Peyer's patch (tissue), 4 donors: ENCODE data around the gene SIX1. TPM values are rescaled to one million over a fixed set of nuclear protein-coding genes. Genes with fewer than 3 reads are reported as not detected.
A peak's percentile ranks its signal among the peaks of the same experiment; 100 is the strongest.

Source experiments
- DNase-seq, 3 donors: peaks; one replicate each; pipeline ENCODE4 v3.0.0-alpha.2; 2017 to 2019
- H3K27ac ChIP-seq, 4 donors: fragments of 200-600 bp; sonication (generic); one replicate each; pipeline ENCODE4 v1.5.1; 2016 to 2019
- H3K27me3 ChIP-seq, 2 donors: fragments of 200-600 bp; sonication (generic); one replicate each; pipeline ENCODE4 v1.5.1; 2019
- H3K36me3 ChIP-seq, 3 donors: fragments of 200-600 bp; sonication (generic); one replicate each; pipeline ENCODE4 v1.5.1; 2016 to 2019
- H3K4me1 ChIP-seq, 4 donors: fragments of 200-600 bp; sonication (generic); one replicate each; pipeline ENCODE4 v1.5.1; 2016 to 2019
- H3K4me3 ChIP-seq, 4 donors: fragments of 200-600 bp; sonication (generic); 1 replicate in 3 of 4; 2 replicates in 1 of 4; pipeline ENCODE4 v1.5.1; 2016 to 2019; ENCODE audit warnings: mild to moderate bottlenecking in 1 of 4
- H3K9me3 ChIP-seq, 4 donors: fragments of 200-600 bp; sonication (generic); one replicate each; pipeline ENCODE4 v1.5.1; 2016 to 2019; ENCODE audit warnings: mild to moderate bottlenecking in 1 of 4
- POLR2A ChIP-seq, 2 donors: fragments of 450-650 bp; IDR thresholded peaks; one replicate each; pipeline ENCODE4 v1.5.1; 2017; ENCODE audit warnings: antibody characterized with exemption in 2 of 2, mild to moderate bottlenecking in 2 of 2, moderate library complexity in 2 of 2
- total RNA-seq, 4 donors: library from RNA; depleted of rRNA; stranded (reverse); fragments of >200 nt; gene quantifications; one replicate each; pipeline ENCODE4 v1.1.0, GENCODE V29; 2016
- TF ChIP-seq, protein P1 (sequence below), 6 experiments: fragments of 450-650 bp in 4 of 6; fragments of 200-600 bp in 2 of 6; sonication (generic) in 1 of 6; IDR thresholded peaks; one replicate each; pipeline ENCODE4 v1.5.1; 2017 to 2019; ENCODE audit warnings: antibody characterized with exemption in 6 of 6, mild to moderate bottlenecking in 3 of 6, moderate library complexity in 1 of 6

Gene SIX1
- total RNA-seq = not detected

DNA sequence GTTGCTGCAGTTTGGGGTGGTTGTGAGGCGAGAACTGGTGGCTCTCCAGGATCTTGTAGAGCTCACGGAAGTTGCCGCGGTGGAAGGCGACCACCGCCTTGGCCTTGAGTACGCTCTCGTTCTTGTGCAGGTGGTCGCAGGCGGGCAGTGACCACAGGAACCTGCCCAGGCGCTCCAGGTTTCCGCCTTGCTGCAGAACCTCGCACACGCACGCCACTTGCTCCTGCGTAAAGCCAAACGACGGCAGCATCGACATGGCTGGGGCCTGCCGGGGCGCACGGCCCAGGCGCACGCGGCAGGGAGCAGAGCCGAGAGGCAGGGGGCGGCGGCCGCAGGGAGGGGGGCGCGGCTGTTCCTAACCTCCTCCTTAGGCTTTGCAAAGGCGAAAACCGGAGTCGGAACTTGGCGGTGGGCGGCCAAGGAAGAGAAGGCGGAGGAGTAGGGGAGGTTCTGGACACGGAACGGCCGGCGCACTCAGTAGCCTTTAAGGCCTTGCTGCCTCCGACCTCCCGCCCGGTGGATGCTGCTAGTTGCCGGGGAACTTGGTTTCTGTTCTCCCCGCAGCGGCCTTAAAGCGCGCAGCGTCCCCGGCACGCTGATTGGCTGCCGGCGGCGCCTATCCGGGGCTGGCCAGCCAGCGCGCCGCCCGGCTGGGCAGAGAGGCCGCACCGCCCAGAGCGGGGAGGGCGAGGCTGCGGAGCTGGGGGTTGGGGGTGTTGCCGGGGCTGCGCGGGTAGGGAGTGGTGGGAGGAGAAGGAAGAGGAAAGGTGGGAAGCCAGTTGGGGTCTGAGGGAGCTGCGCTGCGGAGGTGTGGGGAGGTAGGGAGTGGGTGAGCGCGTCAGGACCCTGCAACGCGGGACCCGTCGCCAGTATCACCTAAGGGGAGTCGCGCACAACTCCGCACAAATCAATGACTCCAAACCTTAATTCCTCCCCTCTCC lies at the start of gene SIX1:
TSS of gene SIX1 (minus strand) at position 544 of the 941 bp plus-strand sequence. CDS start at position 256, 288 bp downstream.
- Histone ChIP-seq H3K9me3 (peaks cover 0 to 19% (median 0%) of the 10 kb centered on the region in 4 donors), H3K4me3 (peak within 1 kb of the TSS; percentile 11 to 47 (median 40)), H3K4me1 (peaks cover 3 to 32% (median 12%) of the 10 kb centered on the region in 4 donors), H3K27me3 (peaks cover 7 to 79% of the 10 kb centered on the region in 2 donors), H3K36me3 (no peaks in the 10 kb centered on the region), H3K27ac (no peak within 1 kb of the TSS)
- DNase-seq = peak in 1 of 3 donors; percentile 59
- TF ChIP-seq POLR2A (IDR thresholded peaks at IDR 0.05) = no peak
- TF ChIP-seq, protein P1, sequence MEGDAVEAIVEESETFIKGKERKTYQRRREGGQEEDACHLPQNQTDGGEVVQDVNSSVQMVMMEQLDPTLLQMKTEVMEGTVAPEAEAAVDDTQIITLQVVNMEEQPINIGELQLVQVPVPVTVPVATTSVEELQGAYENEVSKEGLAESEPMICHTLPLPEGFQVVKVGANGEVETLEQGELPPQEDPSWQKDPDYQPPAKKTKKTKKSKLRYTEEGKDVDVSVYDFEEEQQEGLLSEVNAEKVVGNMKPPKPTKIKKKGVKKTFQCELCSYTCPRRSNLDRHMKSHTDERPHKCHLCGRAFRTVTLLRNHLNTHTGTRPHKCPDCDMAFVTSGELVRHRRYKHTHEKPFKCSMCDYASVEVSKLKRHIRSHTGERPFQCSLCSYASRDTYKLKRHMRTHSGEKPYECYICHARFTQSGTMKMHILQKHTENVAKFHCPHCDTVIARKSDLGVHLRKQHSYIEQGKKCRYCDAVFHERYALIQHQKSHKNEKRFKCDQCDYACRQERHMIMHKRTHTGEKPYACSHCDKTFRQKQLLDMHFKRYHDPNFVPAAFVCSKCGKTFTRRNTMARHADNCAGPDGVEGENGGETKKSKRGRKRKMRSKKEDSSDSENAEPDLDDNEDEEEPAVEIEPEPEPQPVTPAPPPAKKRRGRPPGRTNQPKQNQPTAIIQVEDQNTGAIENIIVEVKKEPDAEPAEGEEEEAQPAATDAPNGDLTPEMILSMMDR (IDR thresholded peaks at IDR 0.05) = no peak

DNA sequence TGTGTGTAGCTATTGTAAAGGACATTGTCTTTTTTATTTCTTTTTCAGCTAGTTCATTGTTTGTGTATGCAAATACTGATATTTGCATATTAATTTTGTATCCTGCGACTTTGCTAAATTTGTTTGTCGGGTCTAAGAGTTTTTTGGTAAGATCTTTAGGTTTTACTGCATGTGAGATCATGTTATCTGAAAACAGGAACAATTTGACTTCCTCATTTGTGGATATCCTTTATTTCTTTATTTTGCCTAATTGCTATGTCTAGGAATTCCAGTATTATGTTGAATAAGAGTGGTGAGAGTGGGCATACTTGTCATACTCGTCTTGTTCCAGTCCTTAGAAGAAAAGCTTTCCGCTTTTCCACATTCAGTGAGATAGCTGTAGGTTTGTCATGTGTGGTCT lies 46.0 kb upstream of the SIX1 start:
- TF ChIP-seq, protein P1 (IDR thresholded peaks at IDR 0.05) = no peak
- TF ChIP-seq POLR2A (IDR thresholded peaks at IDR 0.05) = no peak
- Histone ChIP-seq H3K36me3 (no peaks in the 10 kb centered on the region), H3K27ac (no peak overlapping the region), H3K4me3 (no peak overlapping the region), H3K4me1 (no peaks in the 10 kb centered on the region), H3K27me3 (no peaks in the 10 kb centered on the region), H3K9me3 (peaks cover 0 to 3% (median 0%) of the 10 kb centered on the region in 4 donors)
- DNase-seq = no peak

DNA sequence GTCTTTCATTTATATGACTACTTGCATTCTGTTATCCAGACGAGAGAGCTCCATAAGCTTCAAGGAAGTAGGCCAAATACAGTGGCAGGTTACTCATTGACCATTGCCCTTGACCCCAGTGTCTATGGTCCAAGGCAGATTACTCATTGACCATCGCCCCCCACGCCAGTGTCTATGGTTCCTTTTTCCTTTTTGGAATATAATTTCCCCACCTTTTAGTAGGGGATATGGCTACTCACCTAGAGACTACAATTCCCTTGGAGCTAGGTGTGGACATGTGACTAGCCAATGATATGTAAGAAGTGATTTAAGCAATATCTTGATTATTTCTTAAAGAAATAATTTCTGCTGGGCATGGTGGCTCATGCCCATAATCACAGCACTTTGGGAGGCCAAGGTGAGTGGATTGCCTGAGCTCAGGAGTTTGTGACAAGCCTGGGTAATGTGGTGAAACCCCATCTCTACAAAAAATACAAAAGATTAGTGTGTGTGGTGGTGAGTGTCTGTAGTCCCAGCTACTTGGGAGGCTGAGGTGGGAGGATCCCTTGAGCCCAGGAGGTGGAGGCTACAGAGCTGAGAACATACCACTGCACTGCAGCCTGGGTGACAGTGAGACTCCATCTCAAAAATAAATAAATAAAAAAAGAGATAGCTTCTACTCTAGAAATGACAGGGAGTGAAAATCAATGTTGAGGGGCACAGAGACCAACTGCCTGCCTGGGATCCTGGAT lies 42.3 kb upstream of the SIX1 start:
- DNase-seq = no peak
- TF ChIP-seq POLR2A (IDR thresholded peaks at IDR 0.05) = no peak
- TF ChIP-seq, protein P1 (IDR thresholded peaks at IDR 0.05) = no peak
- no peak overlapping the region for H3K4me3 ChIP-seq
- no peaks in the 10 kb centered on the region for H3K36me3 ChIP-seq
- no peaks in the 10 kb centered on the region for H3K4me1 ChIP-seq
- H3K9me3 ChIP-seq = no peaks in the 10 kb centered on the region
- H3K27ac ChIP-seq = no peak overlapping the region
- no peaks in the 10 kb centered on the region for H3K27me3 ChIP-seq

DNA sequence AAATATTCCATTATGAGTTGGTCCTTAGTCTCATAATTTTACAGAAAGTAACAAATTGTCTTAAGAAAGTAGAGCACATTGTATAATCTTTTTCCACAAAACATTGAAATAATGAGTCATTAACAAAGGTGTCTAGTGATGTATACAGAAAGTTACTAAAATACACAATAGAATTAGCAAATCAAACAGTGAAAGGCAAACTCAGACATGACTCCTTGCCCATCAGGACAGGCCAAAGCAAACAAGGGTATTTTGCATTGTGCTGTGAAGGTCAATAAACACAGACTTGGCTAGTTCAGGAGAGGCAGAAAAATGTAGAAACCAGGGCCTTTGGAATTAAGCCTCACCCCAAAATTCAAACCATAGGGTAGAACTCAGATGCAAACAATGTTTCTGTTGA lies 37.6 kb upstream of the SIX1 start:
- no peaks in the 10 kb centered on the region for H3K9me3 ChIP-seq

DNA sequence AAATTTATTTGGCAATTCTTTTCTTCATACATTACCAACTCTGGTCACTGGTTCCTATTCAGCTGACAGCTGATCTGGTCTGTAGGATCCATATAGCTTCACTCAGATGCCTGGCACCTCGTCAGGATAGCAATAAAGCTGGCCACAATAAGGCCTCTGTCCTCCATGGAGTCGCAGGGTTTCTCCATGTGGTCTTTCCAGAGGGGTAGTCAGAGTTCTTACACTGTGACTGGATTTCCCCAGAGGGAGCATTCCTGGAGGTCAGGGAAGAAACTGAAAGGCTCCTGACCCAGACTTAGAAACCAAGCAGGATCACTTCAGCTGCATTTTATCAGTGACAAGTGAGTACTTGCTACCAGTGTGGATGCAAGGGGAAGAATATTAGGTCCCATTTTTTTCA lies 34.9 kb upstream of the SIX1 start:
- no peaks in the 10 kb centered on the region for H3K36me3 ChIP-seq
- H3K4me1 ChIP-seq = no peaks in the 10 kb centered on the region
- DNase-seq = no peak
- H3K27me3 ChIP-seq = no peaks in the 10 kb centered on the region
- no peaks in the 10 kb centered on the region for H3K9me3 ChIP-seq
- H3K4me3 ChIP-seq = no peak overlapping the region
- no peak overlapping the region for H3K27ac ChIP-seq
- TF ChIP-seq POLR2A (IDR thresholded peaks at IDR 0.05) = no peak
- TF ChIP-seq, protein P1 (IDR thresholded peaks at IDR 0.05) = no peak

More for the DNA sequence above, 37.6 kb upstream of the SIX1 start:
- Histone ChIP-seq H3K4me3 (no peak overlapping the region), H3K27ac (no peak overlapping the region), H3K4me1 (no peaks in the 10 kb centered on the region), H3K36me3 (no peaks in the 10 kb centered on the region), H3K27me3 (no peaks in the 10 kb centered on the region)
- no peak for DNase-seq
- TF ChIP-seq, protein P1 (IDR thresholded peaks at IDR 0.05) = no peak
- no peak for TF ChIP-seq POLR2A (IDR thresholded peaks at IDR 0.05)
